ENCODE measurements around the gene OR4D9. TPM values are rescaled to one million over a fixed set of nuclear protein-coding genes. Genes with fewer than 3 reads are reported as not detected.

The OR4D9 gene
- total RNA-seq, 2 experiments from 2014 or later = not detected

DNA sequence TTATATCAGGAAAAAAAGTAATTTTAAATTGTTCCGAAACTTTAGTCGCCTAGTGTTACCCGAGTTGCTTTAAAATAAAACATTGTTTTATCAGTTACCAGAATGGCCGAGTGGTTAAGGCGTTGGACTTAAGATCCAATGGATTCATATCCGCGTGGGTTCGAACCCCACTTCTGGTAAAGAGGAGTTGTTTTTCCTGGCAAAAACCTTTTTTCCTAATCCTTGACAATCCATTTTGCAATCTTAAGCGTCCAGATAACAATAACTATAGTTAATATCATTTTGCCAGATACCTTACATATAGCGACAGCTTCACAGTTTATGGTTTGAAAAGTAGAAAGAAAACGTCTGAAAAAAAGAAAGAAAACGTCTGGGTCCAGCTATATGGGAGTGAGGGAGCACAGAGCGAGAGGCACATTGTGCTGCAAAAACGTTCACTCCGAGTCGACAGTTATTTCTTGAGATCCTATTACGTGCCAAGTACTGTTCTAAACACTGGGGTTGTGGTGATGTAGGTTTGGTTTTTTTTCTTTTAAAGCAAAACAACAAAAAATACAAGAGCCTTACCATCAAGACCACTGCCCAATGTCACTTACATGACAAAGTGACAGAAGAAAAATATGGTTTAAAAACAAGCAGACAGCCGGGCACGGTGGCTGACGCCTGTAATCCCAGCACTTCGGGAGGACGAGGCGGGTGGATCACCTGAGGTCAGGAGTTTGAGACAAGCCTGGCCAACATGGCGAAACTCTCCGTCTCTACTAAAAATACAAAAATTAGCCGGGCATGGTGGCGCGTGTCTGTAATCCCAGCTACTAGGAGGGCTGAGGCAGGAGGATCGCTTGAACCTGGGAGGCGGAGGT, 40.6 kb downstream of the OR4D9 start:
- peaks cover 12% of the 10 kb centered on the region for H3K36me3 Mint-ChIP-seq
- peak overlapping the region; percentile 97 for H3K27ac Mint-ChIP-seq
- POLR2A ChIA-PET = no interaction called here
- DNase-seq = no peak
- peaks cover 7% of the 10 kb centered on the region for H3K27me3 Mint-ChIP-seq
- H3K9me3 Mint-ChIP-seq = peaks cover 3% of the 10 kb centered on the region
- CTCF ChIA-PET = interaction anchor here (0.6 to 2.4 kb wide), 2 partner anchors 9 to 129 kb away, joined by 4 to 12 read pairs; no protein-coding TSS in a partner anchor
- intact Hi-C loops (cut with micrococcal nuclease) = loop anchor here (1.0 to 10.0 kb wide), 4 partner anchors 14 to 1887 kb away; partner anchors contain the start of genes FAM111A, MRPL16 and ZDHHC5
- H3K4me3 Mint-ChIP-seq = peak overlapping the region; percentile 85
- peaks cover 44% of the 10 kb centered on the region for H3K4me1 Mint-ChIP-seq (ENCODE audit: low read depth)

DNA sequence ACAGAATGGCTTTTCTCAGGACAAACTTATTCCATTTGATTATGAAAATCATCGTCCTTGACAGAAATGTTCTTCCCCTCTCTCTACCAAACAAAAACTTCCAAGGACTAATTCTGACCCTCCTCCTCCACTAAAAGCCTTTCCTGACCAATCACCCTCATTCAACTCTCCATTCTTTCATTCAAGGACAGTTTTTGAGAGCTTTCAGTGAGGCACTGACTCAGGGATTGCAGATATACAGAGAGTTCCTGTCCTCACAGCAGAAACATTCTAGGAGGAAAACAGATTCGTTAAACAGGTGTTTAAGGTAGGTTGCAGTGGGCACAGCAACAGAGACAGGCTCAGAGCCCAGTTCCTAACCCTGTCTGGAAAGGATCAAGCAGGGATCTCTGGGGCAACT, 41.5 kb downstream of the OR4D9 start:
- H3K4me1 Mint-ChIP-seq (ENCODE audit: low read depth) = peaks cover 49% of the 10 kb centered on the region
- peaks cover 12% of the 10 kb centered on the region for H3K36me3 Mint-ChIP-seq
- DNase-seq = no peak
- H3K27me3 Mint-ChIP-seq = peaks cover 7% of the 10 kb centered on the region
- intact Hi-C loops (cut with micrococcal nuclease) = loop anchor here (5.0 to 10.0 kb wide), 3 partner anchors 259 to 1888 kb away; partner anchors contain the start of genes FAM111A, MRPL16 and ZDHHC5
- CTCF ChIA-PET = no interaction called here
- H3K9me3 Mint-ChIP-seq = peaks cover 3% of the 10 kb centered on the region
- H3K4me3 Mint-ChIP-seq = no peak overlapping the region
- H3K27ac Mint-ChIP-seq = peak overlapping the region; percentile 24
- POLR2A ChIA-PET = no interaction called here

DNA sequence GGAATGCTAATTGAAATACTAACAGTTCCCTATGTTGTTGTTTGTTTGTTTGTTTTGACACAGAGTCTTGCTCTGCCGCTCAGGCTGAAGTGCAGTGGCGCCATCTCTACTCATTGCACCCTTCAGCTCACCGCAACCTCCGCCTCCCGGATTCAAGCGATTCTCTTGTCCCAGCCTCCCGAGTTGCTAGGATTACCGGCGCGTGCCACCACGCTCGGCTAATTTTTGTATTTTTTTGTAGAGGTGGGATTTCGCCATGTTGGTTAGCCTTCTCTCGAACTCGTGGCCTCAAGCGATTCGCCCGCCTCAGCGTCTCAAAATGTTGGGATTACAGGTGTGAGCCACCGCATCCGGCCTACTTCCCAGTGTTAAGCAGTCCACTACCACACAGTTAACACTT, 42.0 kb downstream of the OR4D9 start:
- Mint-ChIP-seq H3K27me3 (peaks cover 7% of the 10 kb centered on the region), H3K9me3 (peaks cover 3% of the 10 kb centered on the region), H3K36me3 (peaks cover 12% of the 10 kb centered on the region), H3K4me1 (ENCODE audit: low read depth) (peaks cover 51% of the 10 kb centered on the region), H3K27ac (no peak overlapping the region), H3K4me3 (no peak overlapping the region)
- no peak for DNase-seq
- CTCF ChIA-PET = no interaction called here
- intact Hi-C loops (cut with micrococcal nuclease) = loop anchor here (5.0 to 10.0 kb wide), 3 partner anchors 259 to 1889 kb away; partner anchors contain the start of genes FAM111A, MRPL16 and ZDHHC5
- POLR2A ChIA-PET = no interaction called here

DNA sequence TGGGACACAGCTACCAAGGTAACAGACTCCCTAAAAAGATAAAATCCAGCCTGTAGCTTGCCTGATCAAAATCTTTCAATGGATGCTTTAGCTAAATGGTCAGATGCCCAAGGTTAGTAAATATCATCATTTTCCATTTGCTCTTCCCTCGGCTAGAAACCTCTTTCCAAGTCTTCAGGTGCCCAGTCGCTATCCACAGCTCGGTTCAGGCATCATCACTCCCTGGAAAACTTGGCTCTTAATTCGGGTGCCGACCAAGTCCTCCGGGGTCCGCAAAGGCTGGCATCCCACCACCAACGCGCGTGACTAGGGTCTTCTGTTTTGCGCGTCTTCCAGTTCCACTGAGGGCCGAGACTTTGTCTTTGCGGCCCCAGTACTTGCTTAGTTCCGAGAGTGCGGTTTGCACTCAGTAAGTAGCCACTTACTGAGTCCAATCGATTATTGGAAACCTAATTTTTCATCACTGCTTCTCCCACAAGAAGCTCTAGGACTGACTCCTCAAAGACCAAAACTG, 44.3 kb downstream of the OR4D9 start:
- ChIA-PET POLR2A (no interaction called here), CTCF (interaction anchor here (0.9 to 1.3 kb wide), 2 partner anchors 8 to 18 kb away, joined by 3 read pairs; no protein-coding TSS in a partner anchor)
- intact Hi-C loops (cut with micrococcal nuclease) = loop anchor here (1.0 to 10.0 kb wide), 3 partner anchors 114 to 1891 kb away; partner anchors contain the start of genes PATL1, ZDHHC5 and ZFP91
- no peak for DNase-seq
- Mint-ChIP-seq H3K27me3 (peaks cover 8% of the 10 kb centered on the region), H3K36me3 (peaks cover 14% of the 10 kb centered on the region), H3K4me3 (peak overlapping the region; percentile 75), H3K4me1 (ENCODE audit: low read depth) (peaks cover 43% of the 10 kb centered on the region), H3K9me3 (peaks cover 2% of the 10 kb centered on the region), H3K27ac (peak overlapping the region; percentile 72)

DNA sequence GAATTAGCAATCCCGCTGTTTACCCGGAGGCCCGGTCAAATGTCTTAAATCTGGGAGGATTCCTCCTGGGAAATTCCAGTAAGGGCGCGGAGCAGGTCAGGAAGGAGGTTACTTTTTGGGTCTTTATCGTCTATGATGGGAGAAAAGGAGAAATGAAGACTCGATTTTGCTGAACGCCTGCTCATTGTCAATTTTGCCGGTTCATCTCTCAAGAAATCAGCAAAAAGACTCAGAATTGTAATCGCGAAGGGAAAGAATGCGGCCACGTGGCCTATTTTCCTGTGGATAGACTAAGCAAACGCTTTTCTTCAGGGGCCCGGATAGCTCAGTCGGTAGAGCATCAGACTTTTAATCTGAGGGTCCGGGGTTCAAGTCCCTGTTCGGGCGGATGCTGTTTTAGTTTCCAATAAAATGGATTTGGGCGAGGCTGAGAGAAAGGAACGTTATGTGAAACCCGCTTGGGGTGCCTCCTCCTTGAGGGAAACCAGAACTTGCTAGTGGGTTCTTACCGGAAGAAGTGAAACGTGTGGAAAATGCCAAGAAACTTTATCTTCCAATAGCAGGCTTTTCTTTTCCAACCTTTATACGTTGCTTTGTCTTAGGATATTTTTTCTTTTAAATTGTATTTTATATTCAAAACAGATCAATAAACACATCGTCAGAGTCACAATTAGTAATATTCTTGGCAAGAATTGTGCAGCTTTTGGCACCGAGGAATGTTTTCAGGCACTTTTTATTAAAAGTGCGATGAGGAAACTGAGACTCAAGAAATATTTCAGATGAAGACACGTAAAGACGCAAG, 45.0 kb downstream of the OR4D9 start:
- peak overlapping the region; percentile 75 for H3K4me3 Mint-ChIP-seq
- ChIA-PET CTCF (interaction anchor here (1.3 to 1.4 kb wide), 3 partner anchors 9 to 19 kb away, joined by 3 to 5 read pairs (median 4); no protein-coding TSS in a partner anchor), POLR2A (no interaction called here)
- peaks cover 4% of the 10 kb centered on the region for H3K27me3 Mint-ChIP-seq
- peaks cover 2% of the 10 kb centered on the region for H3K9me3 Mint-ChIP-seq
- intact Hi-C loops (cut with micrococcal nuclease) = loop anchor here (1.0 to 10.0 kb wide), 3 partner anchors 113 to 1892 kb away; partner anchors contain the start of genes PATL1, ZDHHC5 and ZFP91
- H3K4me1 Mint-ChIP-seq (ENCODE audit: low read depth) = peaks cover 42% of the 10 kb centered on the region
- DNase-seq = peak; percentile 86
- peaks cover 9% of the 10 kb centered on the region for H3K36me3 Mint-ChIP-seq
- H3K27ac Mint-ChIP-seq = peak overlapping the region; percentile 83

DNA sequence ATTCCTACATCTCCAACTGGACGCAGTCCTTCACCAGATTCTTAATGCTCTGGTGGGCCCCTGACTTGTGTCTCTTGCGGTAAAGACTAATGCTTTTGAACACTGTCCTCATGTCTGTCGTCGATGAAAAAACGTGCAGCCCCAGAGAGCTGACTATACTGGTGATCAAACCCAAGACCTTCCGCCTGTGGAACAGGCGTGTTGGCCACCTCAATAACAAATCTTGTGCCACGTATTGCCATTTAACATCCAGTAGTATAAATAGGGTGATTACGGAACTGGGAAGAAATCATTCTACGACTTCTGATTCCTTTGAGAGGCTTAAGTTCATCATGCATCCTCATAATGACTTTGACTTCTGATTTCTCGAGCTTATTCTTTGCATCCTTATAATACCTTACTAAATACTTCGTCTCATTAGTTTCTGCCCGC, 45.6 kb downstream of the OR4D9 start:
- POLR2A ChIA-PET = interaction anchor here (1.0 to 2.7 kb wide), 3 partner anchors 9 to 59 kb away, joined by 3 to 6 read pairs (median 5); partner anchors contain the start of gene OSBP
- peaks cover 2% of the 10 kb centered on the region for H3K9me3 Mint-ChIP-seq
- H3K4me1 Mint-ChIP-seq (ENCODE audit: low read depth) = peaks cover 41% of the 10 kb centered on the region
- H3K27ac Mint-ChIP-seq = peak overlapping the region; percentile 83
- H3K36me3 Mint-ChIP-seq = peaks cover 9% of the 10 kb centered on the region
- CTCF ChIA-PET = interaction anchor here (1.3 to 1.4 kb wide), 3 partner anchors 9 to 19 kb away, joined by 3 to 5 read pairs (median 4); no protein-coding TSS in a partner anchor
- peak; percentile 44 for DNase-seq
- peaks cover 4% of the 10 kb centered on the region for H3K27me3 Mint-ChIP-seq
- H3K4me3 Mint-ChIP-seq = peak overlapping the region; percentile 75
- intact Hi-C loops (cut with micrococcal nuclease) = loop anchor here (1.0 to 10.0 kb wide), 5 partner anchors 9 to 1892 kb away; partner anchors contain the start of genes PATL1, ZDHHC5 and ZFP91

DNA sequence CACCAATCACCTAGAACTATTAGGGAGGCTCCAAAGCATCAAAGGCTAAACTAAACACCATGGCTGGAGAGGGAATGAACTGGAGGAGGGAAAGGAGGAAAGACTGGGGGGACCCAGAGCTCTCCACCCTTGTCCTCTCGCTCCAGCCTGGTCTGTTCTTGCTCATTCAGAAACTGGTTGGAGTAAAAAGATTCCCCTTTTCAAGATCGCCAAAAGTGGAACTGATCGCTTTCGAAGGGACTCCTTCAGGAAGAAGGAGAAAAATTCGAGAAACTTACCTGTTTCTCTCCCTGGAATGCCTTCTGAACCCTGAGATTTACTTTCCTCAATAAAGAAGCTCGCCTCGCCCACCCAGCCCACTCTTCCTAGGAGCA, 46.9 kb downstream of the OR4D9 start:
- intact Hi-C loops (cut with micrococcal nuclease) = loop anchor here (10.0 kb wide), 1 partner anchor 1893 kb away; the partner anchor contains the start of gene ZDHHC5
- H3K4me1 Mint-ChIP-seq (ENCODE audit: low read depth) = peaks cover 44% of the 10 kb centered on the region
- peaks cover 2% of the 10 kb centered on the region for H3K9me3 Mint-ChIP-seq
- H3K27me3 Mint-ChIP-seq = peaks cover 4% of the 10 kb centered on the region
- no peak overlapping the region for H3K27ac Mint-ChIP-seq
- no peak for DNase-seq
- ChIA-PET CTCF (interaction anchor here (0.7 kb wide), 1 partner anchor 21 kb away, joined by 3 read pairs; no protein-coding TSS in a partner anchor), POLR2A (interaction anchor here (2.7 kb wide), 1 partner anchor 58 kb away, joined by 5 read pairs; the partner anchor contains the start of gene OSBP)
- H3K36me3 Mint-ChIP-seq = peaks cover 9% of the 10 kb centered on the region
- H3K4me3 Mint-ChIP-seq = peak overlapping the region; percentile 46

DNA sequence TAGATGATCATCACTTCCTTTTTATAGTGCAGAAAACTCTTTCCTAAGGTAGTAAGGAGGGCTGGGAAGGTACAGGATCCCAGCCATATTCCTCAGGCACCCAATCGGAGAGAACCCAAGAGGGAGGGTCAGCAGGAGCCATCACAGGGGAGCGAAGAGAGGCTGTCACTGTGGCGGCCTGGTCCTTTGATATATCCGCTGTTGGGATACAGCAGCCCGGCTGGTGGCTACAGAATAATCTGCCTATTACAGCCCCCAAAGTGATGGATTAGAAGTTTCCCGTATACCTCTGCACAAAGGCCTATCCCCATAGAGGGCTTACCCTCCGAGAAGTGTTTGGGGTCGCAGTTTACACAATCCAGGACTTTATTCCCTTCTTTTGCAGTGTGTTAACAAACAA, 48.5 kb downstream of the OR4D9 start:
- Mint-ChIP-seq H3K27ac (peak overlapping the region; percentile 96), H3K27me3 (peaks cover 4% of the 10 kb centered on the region), H3K4me1 (ENCODE audit: low read depth) (peaks cover 44% of the 10 kb centered on the region), H3K36me3 (peaks cover 9% of the 10 kb centered on the region), H3K4me3 (peak overlapping the region; percentile 93), H3K9me3 (peaks cover 2% of the 10 kb centered on the region)
- no peak for DNase-seq
- intact Hi-C loops (cut with micrococcal nuclease) = loop anchor here (1.0 to 10.0 kb wide), 3 partner anchors 10 to 1895 kb away; partner anchors contain the start of gene ZDHHC5
- POLR2A ChIA-PET = interaction anchor here (1.3 to 1.5 kb wide), 2 partner anchors 10 to 109 kb away, joined by 5 to 6 read pairs; partner anchors contain the start of gene PATL1
- CTCF ChIA-PET = interaction anchor here (1.8 to 3.2 kb wide), 2 partner anchors 9 to 23 kb away, joined by 9 to 12 read pairs; no protein-coding TSS in a partner anchor

DNA sequence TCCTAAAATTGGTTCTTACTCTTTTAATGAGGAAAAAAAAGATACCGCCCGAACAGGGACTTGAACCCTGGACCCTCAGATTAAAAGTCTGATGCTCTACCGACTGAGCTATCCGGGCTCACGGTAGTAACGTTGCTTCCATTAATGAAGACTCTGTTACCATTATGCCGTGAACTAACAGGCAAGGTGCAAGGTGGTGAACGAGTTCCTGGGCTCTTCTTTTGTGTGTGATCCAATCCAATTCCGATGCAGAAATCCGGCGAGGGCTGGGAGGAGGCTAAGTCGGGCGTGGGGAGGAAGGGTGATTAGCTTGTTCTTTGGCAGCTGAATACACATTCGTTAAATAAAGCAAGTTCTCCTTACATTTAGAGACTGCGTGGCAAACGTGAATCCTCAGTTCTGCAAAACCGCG, 49.0 kb downstream of the OR4D9 start:
- peaks cover 44% of the 10 kb centered on the region for H3K4me1 Mint-ChIP-seq (ENCODE audit: low read depth)
- H3K27me3 Mint-ChIP-seq = peaks cover 4% of the 10 kb centered on the region
- H3K27ac Mint-ChIP-seq = peak overlapping the region; percentile 96
- ChIA-PET CTCF (interaction anchor here (1.8 to 3.2 kb wide), 2 partner anchors 10 to 23 kb away, joined by 9 to 12 read pairs; no protein-coding TSS in a partner anchor), POLR2A (interaction anchor here (1.0 to 1.5 kb wide), 3 partner anchors 10 to 109 kb away, joined by 3 to 6 read pairs (median 5); partner anchors contain the start of gene PATL1)
- peak overlapping the region; percentile 93 for H3K4me3 Mint-ChIP-seq
- DNase-seq = peak; percentile 82
- H3K9me3 Mint-ChIP-seq = peaks cover 2% of the 10 kb centered on the region
- H3K36me3 Mint-ChIP-seq = peaks cover 9% of the 10 kb centered on the region
- intact Hi-C loops (cut with micrococcal nuclease) = loop anchor here (1.0 to 5.0 kb wide), 2 partner anchors 10 to 297 kb away; no protein-coding TSS in a partner anchor

DNA sequence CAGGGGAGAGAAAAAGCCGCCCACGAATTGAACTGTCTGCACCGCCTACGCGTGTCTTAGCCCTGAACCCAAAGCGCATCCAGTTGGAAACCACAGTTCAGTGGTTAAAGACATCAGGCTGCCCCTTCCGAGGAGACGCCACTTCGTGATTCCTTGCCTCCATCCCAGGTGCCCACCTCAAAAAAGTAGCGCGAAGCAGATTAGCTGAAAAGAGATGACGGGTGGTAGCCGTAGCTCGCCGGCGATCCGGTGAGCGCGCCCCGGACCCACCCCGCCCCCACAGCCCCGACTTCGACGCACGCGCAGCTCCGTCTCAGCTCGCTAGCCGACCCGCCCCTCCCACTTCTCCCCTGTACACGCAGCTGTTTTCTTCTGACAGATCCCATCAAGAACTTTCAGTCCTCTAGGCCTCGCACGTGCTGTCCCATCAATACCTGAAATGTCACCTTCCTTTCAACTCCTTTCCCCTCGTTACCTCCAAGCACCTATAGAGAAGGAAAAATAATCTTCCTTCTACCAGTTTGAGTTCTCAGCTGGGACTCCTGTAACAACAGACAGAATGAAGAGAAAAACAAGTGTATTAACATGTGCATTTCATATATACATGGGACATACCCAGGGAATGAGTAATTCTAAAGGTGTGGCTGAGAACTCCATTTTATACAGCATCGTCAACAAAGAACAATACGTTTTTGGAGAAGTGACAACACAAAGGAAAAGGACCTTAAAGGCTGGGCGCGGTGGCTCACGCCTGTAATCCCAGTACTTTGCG, 49.5 kb downstream of the OR4D9 start:
- intact Hi-C loops (cut with micrococcal nuclease) = loop anchor here (1.0 to 5.0 kb wide), 4 partner anchors 11 to 296 kb away; no protein-coding TSS in a partner anchor
- Mint-ChIP-seq H3K4me1 (ENCODE audit: low read depth) (peaks cover 42% of the 10 kb centered on the region), H3K9me3 (peaks cover 2% of the 10 kb centered on the region), H3K27me3 (peaks cover 4% of the 10 kb centered on the region), H3K4me3 (peak overlapping the region; percentile 93), H3K27ac (peak overlapping the region; percentile 96), H3K36me3 (peaks cover 9% of the 10 kb centered on the region)
- CTCF ChIA-PET = interaction anchor here (1.8 to 3.2 kb wide), 2 partner anchors 10 to 24 kb away, joined by 9 to 12 read pairs; no protein-coding TSS in a partner anchor
- POLR2A ChIA-PET = interaction anchor here (0.7 to 1.3 kb wide), 3 partner anchors 11 to 108 kb away, joined by 3 to 5 read pairs (median 3); partner anchors contain the start of gene PATL1
- DNase-seq = peak; percentile 90

Data from activated CD4-positive, alpha-beta memory T cell treated with anti-CD3 and anti-CD28 coated beads for 36 hours (primary cell).